GM20000 (cell line): Measurements from ENCODE around the gene PCDH19.

Source experiments
- DNase-seq: peaks from one replicate; pipeline ENCODE4 v3.0.0; 2012; ENCODE audit warnings: low spot score
- CTCF ChIP-seq: IDR thresholded peaks from 2 replicates; pipeline ENCODE4 v1.5.1; 2012; ENCODE audit warnings: mild to moderate bottlenecking, control low read depth; ENCODE audit errors: extremely low read depth, missing control alignments

PCDH19 gene

GRCh38 chrX:100340491-100341141, 69.5 kb downstream of the PCDH19 start:
- no peak for DNase-seq
- no peak for TF ChIP-seq CTCF

GRCh38 chrX:100328351-100328750, 81.7 kb downstream of the PCDH19 start:
- TF ChIP-seq CTCF: no peak
- DNase-seq: no peak

- TF ChIP-seq CTCF: no peak
- DNase-seq: no peak
Measured at GRCh38 chrX:100319716-100320115, 90.4 kb downstream of the PCDH19 start.

- DNase-seq: no peak
- no peak for TF ChIP-seq CTCF
Measured at GRCh38 chrX:100316987-100317386, 93.1 kb downstream of the PCDH19 start.

GRCh38 chrX:100315566-100315965, 94.5 kb downstream of the PCDH19 start:
- no peak for TF ChIP-seq CTCF
- no peak for DNase-seq

GRCh38 chrX:100299559-100299958, 110.5 kb downstream of the PCDH19 start:
- DNase-seq: no peak

GRCh38 chrX:100297728-100298127, 112.3 kb downstream of the PCDH19 start:
- no peak for DNase-seq
- TF ChIP-seq CTCF: no peak

More at GRCh38 chrX:100299559-100299958, 110.5 kb downstream of the PCDH19 start:
- TF ChIP-seq CTCF: no peak
